HG02678 (cell line): Measurements from ENCODE around the gene HCAR2.
"Not testable (repeated sequence)": the region's sequence is repeated elsewhere in the genome, so short reads cannot be mapped to it uniquely, and the experiment has no call there.

Experiments
- ATAC-seq: cut with Tn5 transposase; IDR thresholded peaks from one replicate; pipeline ENCODE4 v1.9.1; 2021; ENCODE audit warnings: mild to moderate bottlenecking, moderate library complexity; ENCODE audit not compliant: unreplicated experiment

Gene HCAR2

GRCh38 chr12:122702890-122703611, at the start of gene HCAR2:
Gene HCAR2 (minus strand): TSS chr12:122703357. CDS start chr12:122703283, 74 bp downstream.
- not testable (repeated sequence) for ATAC-seq

GRCh38 chr12:122752464-122753318, 49.5 kb upstream of the HCAR2 start, which contains the start of gene DENR:
Gene DENR (plus strand): TSS chr12:122752824. CDS start chr12:122753702, 878 bp downstream.
- ATAC-seq, result peak; percentile 94

GRCh38 chr12:122750781-122751515, 47.8 kb upstream of the HCAR2 start:
- not testable (repeated sequence) for ATAC-seq

GRCh38 chr12:122749569-122750332, 46.6 kb upstream of the HCAR2 start:
- ATAC-seq, result no peak

- ATAC-seq, result no peak
Measured at GRCh38 chr12:122747224-122748135, 44.3 kb upstream of the HCAR2 start.

GRCh38 chr12:122743895-122744525, 40.9 kb upstream of the HCAR2 start:
- no peak for ATAC-seq

- no peak for ATAC-seq
Measured at GRCh38 chr12:122740351-122740750, 37.2 kb upstream of the HCAR2 start.

GRCh38 chr12:122738571-122738970, 35.4 kb upstream of the HCAR2 start:
- ATAC-seq, result no peak

- no peak for ATAC-seq
Measured at GRCh38 chr12:122732611-122733010, 29.5 kb upstream of the HCAR2 start.

GRCh38 chr12:122732170-122732569, 29.0 kb upstream of the HCAR2 start:
- no peak for ATAC-seq

- ATAC-seq, result no peak
Measured at GRCh38 chr12:122730215-122731014, 27.3 kb upstream of the HCAR2 start, which contains the start of gene HCAR1. Gene HCAR1 (minus strand): TSS chr12:122730844. CDS start chr12:122730339, 505 bp downstream.

GRCh38 chr12:122729583-122730214, 26.5 kb upstream of the HCAR2 start:
- ATAC-seq, result no peak

- no peak for ATAC-seq
Measured at GRCh38 chr12:122726080-122726558, 23.0 kb upstream of the HCAR2 start.

GRCh38 chr12:122725452-122726079, 22.4 kb upstream of the HCAR2 start:
- no peak for ATAC-seq

- peak; percentile 42 for ATAC-seq
Measured at GRCh38 chr12:122724641-122725243, 21.6 kb upstream of the HCAR2 start.

GRCh38 chr12:122722387-122722786, 19.2 kb upstream of the HCAR2 start:
- no peak for ATAC-seq
